GDM1 (cell line): ENCODE results near the gene SMPX.

ENCODE experiments used
- DNase-seq: peaks from one replicate; lab custom pipeline; 2025; lab: John Stamatoyannopoulos, UW

The SMPX gene

GRCh38 chrX:21657318-21658151 lies 100.4 kb downstream of the SMPX start:
- DNase-seq = no peak

GRCh38 chrX:21656587-21657317 lies 101.2 kb downstream of the SMPX start:
- DNase-seq = no peak
